Fibroblast of skin of right quadriceps (primary cell): ENCODE results near the gene NEDD8.
"Not testable (repeated sequence)": the region's sequence is repeated elsewhere in the genome, so short reads cannot be mapped to it uniquely, and the experiment has no call there.

ENCODE experiments used
- DNase-seq: peaks from one replicate; pipeline ENCODE4 v3.0.0-alpha.2; 2013

NEDD8 gene

GRCh38 chr14:24216876-24217275 lies 15.3 kb downstream of the NEDD8 start:
- not testable (repeated sequence) for DNase-seq

- DNase-seq, result no peak
Observed at GRCh38 chr14:24216345-24216699, 15.8 kb downstream of the NEDD8 start.

- DNase-seq, result peak; percentile 82
Observed at GRCh38 chr14:24215495-24216344, 16.4 kb downstream of the NEDD8 start, which contains the start of gene MDP1. Gene MDP1 (minus strand): TSS chr14:24216066. CDS start chr14:24215955, 111 bp downstream.

GRCh38 chr14:24213866-24214662 lies 18.1 kb downstream of the NEDD8 start:
- DNase-seq, result no peak

GRCh38 chr14:24212924-24213865 lies 19.0 kb downstream of the NEDD8 start, which contains the start of gene CHMP4A:
Gene CHMP4A (minus strand): TSS chr14:24213488. CDS start chr14:24213439, 49 bp downstream.
- peak; percentile 99 for DNase-seq

- no peak for DNase-seq
Observed at GRCh38 chr14:24211311-24211710, 20.9 kb downstream of the NEDD8 start.

GRCh38 chr14:24207625-24208024 lies 24.5 kb downstream of the NEDD8 start:
- no peak for DNase-seq

- DNase-seq, result no peak
Observed at GRCh38 chr14:24207104-24207551, 25.0 kb downstream of the NEDD8 start.

GRCh38 chr14:24206260-24207103 lies 25.7 kb downstream of the NEDD8 start:
- no peak for DNase-seq

- DNase-seq, result no peak
Observed at GRCh38 chr14:24204163-24205146, 27.7 kb downstream of the NEDD8 start.

- not testable (repeated sequence) for DNase-seq
Observed at GRCh38 chr14:24203249-24203886, 28.8 kb downstream of the NEDD8 start.

GRCh38 chr14:24202538-24202937 lies 29.6 kb downstream of the NEDD8 start:
- DNase-seq, result not testable (repeated sequence)

GRCh38 chr14:24198814-24199524 lies 33.2 kb downstream of the NEDD8 start:
- no peak for DNase-seq

- no peak for DNase-seq
Observed at GRCh38 chr14:24197056-24197450, 35.1 kb downstream of the NEDD8 start.

GRCh38 chr14:24196071-24197055 lies 35.8 kb downstream of the NEDD8 start:
- DNase-seq, result no peak

GRCh38 chr14:24195186-24196070 lies 36.7 kb downstream of the NEDD8 start, which contains the start of gene TM9SF1:
Gene TM9SF1 (minus strand): TSS chr14:24195441. CDS start chr14:24195019, 422 bp downstream.
- peak; percentile 86 for DNase-seq

- no peak for DNase-seq
Observed at GRCh38 chr14:24194873-24195185, 37.3 kb downstream of the NEDD8 start.
